ENCODE measurements around the gene NLRP8.

- TF ChIP-seq, protein P1, sequence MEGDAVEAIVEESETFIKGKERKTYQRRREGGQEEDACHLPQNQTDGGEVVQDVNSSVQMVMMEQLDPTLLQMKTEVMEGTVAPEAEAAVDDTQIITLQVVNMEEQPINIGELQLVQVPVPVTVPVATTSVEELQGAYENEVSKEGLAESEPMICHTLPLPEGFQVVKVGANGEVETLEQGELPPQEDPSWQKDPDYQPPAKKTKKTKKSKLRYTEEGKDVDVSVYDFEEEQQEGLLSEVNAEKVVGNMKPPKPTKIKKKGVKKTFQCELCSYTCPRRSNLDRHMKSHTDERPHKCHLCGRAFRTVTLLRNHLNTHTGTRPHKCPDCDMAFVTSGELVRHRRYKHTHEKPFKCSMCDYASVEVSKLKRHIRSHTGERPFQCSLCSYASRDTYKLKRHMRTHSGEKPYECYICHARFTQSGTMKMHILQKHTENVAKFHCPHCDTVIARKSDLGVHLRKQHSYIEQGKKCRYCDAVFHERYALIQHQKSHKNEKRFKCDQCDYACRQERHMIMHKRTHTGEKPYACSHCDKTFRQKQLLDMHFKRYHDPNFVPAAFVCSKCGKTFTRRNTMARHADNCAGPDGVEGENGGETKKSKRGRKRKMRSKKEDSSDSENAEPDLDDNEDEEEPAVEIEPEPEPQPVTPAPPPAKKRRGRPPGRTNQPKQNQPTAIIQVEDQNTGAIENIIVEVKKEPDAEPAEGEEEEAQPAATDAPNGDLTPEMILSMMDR (conservative IDR thresholded peaks at IDR 0.05; ENCODE audit: low read depth in 2 of 2) = no peak
- TF ChIP-seq EZH2 (IDR thresholded peaks at IDR 0.05; ENCODE audit: low read depth, unreplicated experiment) (no peak), JUNB (IDR thresholded peaks at IDR 0.05; ENCODE audit: unreplicated experiment) (no peak), POLR2AphosphoS5 (IDR thresholded peaks at IDR 0.05; ENCODE audit: low read depth) (no peak), ZNF331 (CRISPR knock-in tag; IDR thresholded peaks at IDR 0.05; ENCODE audit: low read depth) (no peak), ETS1 (IDR thresholded peaks at IDR 0.05) (no peak), EZH2phosphoT487 (IDR thresholded peaks at IDR 0.05; ENCODE audit: unreplicated experiment) (no peak)
Measured at GRCh38 chr19:55923556-55923955, 24.1 kb upstream of the NLRP8 start.
